Measurements from ENCODE around the gene CPNE6.

Gene CPNE6

GRCh38 chr14:24108336-24108874 is 37.0 kb downstream of the CPNE6 start:
- no peak for DNase-seq

- no peak for DNase-seq
Measured at GRCh38 chr14:24110060-24110459, 38.7 kb downstream of the CPNE6 start.

- DNase-seq = no peak
Measured at GRCh38 chr14:24110523-24110922, 39.2 kb downstream of the CPNE6 start.

GRCh38 chr14:24113379-24113800 is 42.0 kb downstream of the CPNE6 start:
- DNase-seq = no peak

GRCh38 chr14:24113801-24114531 is 42.6 kb downstream of the CPNE6 start:
- DNase-seq = peak; percentile 87

- peak; percentile 99 for DNase-seq
Measured at GRCh38 chr14:24114532-24115421, 43.4 kb downstream of the CPNE6 start, which contains the start of the genes DCAF11 and NRL. TSS of gene DCAF11 (plus strand) at chr14:24114777. CDS start at chr14:24115595, 818 bp downstream. TSS of gene NRL (minus strand) at chr14:24114949. CDS start at chr14:24082848, 32,101 bp downstream.

- DNase-seq = no peak
Measured at GRCh38 chr14:24115422-24116127, 44.2 kb downstream of the CPNE6 start.

- no peak for DNase-seq
Measured at GRCh38 chr14:24116128-24116814, 44.9 kb downstream of the CPNE6 start.

- DNase-seq = no peak
Measured at GRCh38 chr14:24117179-24117578, 45.8 kb downstream of the CPNE6 start.

- DNase-seq = no peak
Measured at GRCh38 chr14:24119691-24120090, 48.3 kb downstream of the CPNE6 start.

GRCh38 chr14:24121210-24121609 is 49.8 kb downstream of the CPNE6 start:
- no peak for DNase-seq

- no peak for DNase-seq
Measured at GRCh38 chr14:24122416-24122815, 51.1 kb downstream of the CPNE6 start.

- no peak for DNase-seq
Measured at GRCh38 chr14:24122898-24123297, 51.5 kb downstream of the CPNE6 start.

- DNase-seq = no peak
Measured at GRCh38 chr14:24123424-24124417, 52.4 kb downstream of the CPNE6 start.

- no peak for DNase-seq
Measured at GRCh38 chr14:24126939-24127338, 55.6 kb downstream of the CPNE6 start.

- DNase-seq = no peak
Measured at GRCh38 chr14:24127673-24128072, 56.3 kb downstream of the CPNE6 start.
